K562 (cell line): Measurements from ENCODE around the gene DUS1L. TPM values are rescaled to one million over a fixed set of nuclear protein-coding genes. Genes with fewer than 3 reads are reported as not detected.

Source experiments
- FUS ChIP-seq: fragments of 200-400 bp; formaldehyde crosslinking; optimal IDR thresholded peaks from 2 replicates; pipeline ENCODE3; 2017; ENCODE audit warnings: low read depth, low read length
- JUN ChIP-seq, 2 experiments: sonication (generic) in 1 of 2; formaldehyde crosslinking in 1 of 2; IDR thresholded peaks; 2 replicates each; pipeline versions ENCODE4 v1.6.1 to v1.8.0; 2012 to 2022; ENCODE audit warnings: borderline replicate concordance in 2 of 2, mild to moderate bottlenecking in 2 of 2, improper control_type of control experiment in 1 of 2, low read depth in 1 of 2, low read length in 1 of 2, missing genetic modification reagents in 1 of 2
- PCBP1 ChIP-seq: fragments of 200-400 bp; formaldehyde crosslinking; IDR thresholded peaks from 2 replicates; pipeline ENCODE4 v1.6.1; 2018; ENCODE audit warnings: mild to moderate bottlenecking, low read depth, low read length; ENCODE audit not compliant: poor library complexity, severe bottlenecking
- RBM22 ChIP-seq: fragments of 200-400 bp; formaldehyde crosslinking; IDR thresholded peaks from 2 replicates; pipeline ENCODE4 v1.6.1; 2018; ENCODE audit warnings: low read length, low read depth; ENCODE audit not compliant: poor library complexity, severe bottlenecking
- SIN3B ChIP-seq: fragments of 450-650 bp; IDR thresholded peaks from 2 replicates; pipeline ENCODE4 v1.6.1; 2017; ENCODE audit warnings: low read depth, mild to moderate bottlenecking, moderate library complexity
- TEAD1 ChIP-seq, 2 experiments: fragments of 450-650 bp in 1 of 2; sonication (generic) in 1 of 2; formaldehyde crosslinking; IDR thresholded peaks; 2 replicates each; pipeline versions ENCODE4 v1.4.0 to v1.8.0; 2020 to 2022; ENCODE audit warnings: mild to moderate bottlenecking in 2 of 2, missing genetic modification reagents in 1 of 2
- XRCC3 ChIP-seq: fragments of 450-650 bp; IDR thresholded peaks from 2 replicates; pipeline ENCODE4 v1.6.1; 2017; ENCODE audit warnings: mild to moderate bottlenecking, moderate library complexity
- ZNF436 ChIP-seq: fragments of 250-450, 450-650 bp; sonication (Bioruptor Pico); formaldehyde crosslinking; IDR thresholded peaks from 2 replicates; pipeline ENCODE4 v1.7.0; 2020; ENCODE audit warnings: mild to moderate bottlenecking
- polyA plus RNA-seq, 8 experiments: library from polyadenylated mRNA; depleted of rRNA in 4 of 8; stranded (reverse) in 5 of 8; unstranded in 3 of 8; fragments of >200 nt; fragmentation: Nextera tagmentation in 2 of 8; fragmentation: Illumina TruSeq in 1 of 8; extraction: Ambion mirVana in 2 of 8; extraction: Trizol in 1 of 8; gene quantifications; 2 replicates each; pipeline versions ENCODE4 v1.2.1 to v1.2.3, GENCODE V29; 2011 to 2014; ENCODE audit warnings: inconsistent platforms in 1 of 8, missing spikeins in 1 of 8
- total RNA-seq, 7 experiments: library from RNA; depleted of rRNA in 6 of 7; stranded (reverse); fragments of >200 nt in 6 of 7; fragmentation: Illumina TruSeq in 2 of 7; extraction: Trizol in 2 of 7; gene quantifications; 2 replicates each; pipeline versions ENCODE4 v1.2.1 to v1.2.3, GENCODE V29; 2011 to 2021; ENCODE audit warnings: low replicate concordance in 1 of 7
- TF ChIP-seq, protein P1 (sequence below): fragments of 450-650 bp; IDR thresholded peaks from 2 replicates; pipeline ENCODE4 v1.6.1; 2017; ENCODE audit warnings: antibody characterized with exemption, mild to moderate bottlenecking
- TF ChIP-seq, protein P2 (sequence below): fragments of 250-450 bp; sonication (Bioruptor Pico); IDR thresholded peaks from 2 replicates; pipeline ENCODE4 v1.4.0; 2020; ENCODE audit warnings: mild to moderate bottlenecking, moderate library complexity
- TF ChIP-seq, protein P3 (sequence below): sonication (generic); formaldehyde crosslinking; IDR thresholded peaks from 2 replicates; pipeline ENCODE4 v1.8.0; 2023; ENCODE audit warnings: mild to moderate bottlenecking, missing genetic modification reagents

Gene DUS1L
- total and polyA plus RNA-seq, 9 of the 15 experiments (the other 6 are each of a cell fraction or from before 2014, with no cell fraction given) = 7.8 to 210 (median 83.9) TPM

DNA sequence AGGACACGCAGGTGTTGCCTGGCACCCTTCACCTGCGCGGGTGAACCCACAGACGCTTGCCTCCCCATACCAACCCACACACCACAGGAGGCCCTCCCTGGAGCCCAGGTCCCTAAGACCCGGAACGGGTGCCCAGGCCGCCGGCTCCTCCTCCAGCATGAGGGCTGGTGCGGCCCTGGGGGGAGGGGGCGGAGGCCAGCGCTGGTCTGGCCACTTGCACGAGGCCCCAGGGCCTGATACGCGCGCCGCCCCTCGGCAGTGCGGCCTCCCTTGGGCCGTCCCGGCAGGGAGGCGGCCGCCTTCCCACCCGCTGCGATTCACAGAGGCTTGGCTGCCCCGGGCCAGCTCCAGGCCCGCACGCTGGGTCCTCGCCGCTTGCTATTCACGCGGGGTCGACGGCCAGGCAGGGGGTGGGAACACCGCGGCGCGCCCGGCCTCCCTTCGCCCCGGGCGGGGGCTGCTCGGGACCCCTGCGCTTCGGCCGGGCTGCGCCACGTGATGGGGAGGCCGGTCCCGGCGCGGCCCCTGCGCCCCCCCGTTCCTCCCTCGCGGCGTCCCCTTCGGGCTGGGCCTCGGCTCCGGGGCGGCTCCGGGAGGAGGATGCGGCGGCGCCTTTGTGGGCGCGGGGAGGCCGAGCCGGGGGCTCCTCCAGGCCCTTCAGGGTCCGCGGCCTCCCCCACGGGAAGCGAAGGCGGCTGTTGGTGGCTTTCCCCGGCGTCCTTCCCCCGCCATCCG lies 31.7 kb upstream of the DUS1L start (continued):
- TF ChIP-seq ZNF436 (no peak), FUS (peak; percentile 84), SIN3B (peak; percentile 61), XRCC3 (no peak), PCBP1 (peak; percentile 67), TEAD1 (CRISPR knock-in tag; IDR thresholded peaks at IDR 0.05) (peak in 1 of 2 experiments; percentile 9; a peak in 1 of 4 replicates), RBM22 (peak; percentile 94), JUN (IDR thresholded peaks at IDR 0.05; ENCODE audit: borderline replicate concordance, low read depth, low read length) (no peak), JUN (CRISPR knock-in tag; IDR thresholded peaks at IDR 0.05; ENCODE audit: borderline replicate concordance) (no peak)
- TF ChIP-seq, protein P1, sequence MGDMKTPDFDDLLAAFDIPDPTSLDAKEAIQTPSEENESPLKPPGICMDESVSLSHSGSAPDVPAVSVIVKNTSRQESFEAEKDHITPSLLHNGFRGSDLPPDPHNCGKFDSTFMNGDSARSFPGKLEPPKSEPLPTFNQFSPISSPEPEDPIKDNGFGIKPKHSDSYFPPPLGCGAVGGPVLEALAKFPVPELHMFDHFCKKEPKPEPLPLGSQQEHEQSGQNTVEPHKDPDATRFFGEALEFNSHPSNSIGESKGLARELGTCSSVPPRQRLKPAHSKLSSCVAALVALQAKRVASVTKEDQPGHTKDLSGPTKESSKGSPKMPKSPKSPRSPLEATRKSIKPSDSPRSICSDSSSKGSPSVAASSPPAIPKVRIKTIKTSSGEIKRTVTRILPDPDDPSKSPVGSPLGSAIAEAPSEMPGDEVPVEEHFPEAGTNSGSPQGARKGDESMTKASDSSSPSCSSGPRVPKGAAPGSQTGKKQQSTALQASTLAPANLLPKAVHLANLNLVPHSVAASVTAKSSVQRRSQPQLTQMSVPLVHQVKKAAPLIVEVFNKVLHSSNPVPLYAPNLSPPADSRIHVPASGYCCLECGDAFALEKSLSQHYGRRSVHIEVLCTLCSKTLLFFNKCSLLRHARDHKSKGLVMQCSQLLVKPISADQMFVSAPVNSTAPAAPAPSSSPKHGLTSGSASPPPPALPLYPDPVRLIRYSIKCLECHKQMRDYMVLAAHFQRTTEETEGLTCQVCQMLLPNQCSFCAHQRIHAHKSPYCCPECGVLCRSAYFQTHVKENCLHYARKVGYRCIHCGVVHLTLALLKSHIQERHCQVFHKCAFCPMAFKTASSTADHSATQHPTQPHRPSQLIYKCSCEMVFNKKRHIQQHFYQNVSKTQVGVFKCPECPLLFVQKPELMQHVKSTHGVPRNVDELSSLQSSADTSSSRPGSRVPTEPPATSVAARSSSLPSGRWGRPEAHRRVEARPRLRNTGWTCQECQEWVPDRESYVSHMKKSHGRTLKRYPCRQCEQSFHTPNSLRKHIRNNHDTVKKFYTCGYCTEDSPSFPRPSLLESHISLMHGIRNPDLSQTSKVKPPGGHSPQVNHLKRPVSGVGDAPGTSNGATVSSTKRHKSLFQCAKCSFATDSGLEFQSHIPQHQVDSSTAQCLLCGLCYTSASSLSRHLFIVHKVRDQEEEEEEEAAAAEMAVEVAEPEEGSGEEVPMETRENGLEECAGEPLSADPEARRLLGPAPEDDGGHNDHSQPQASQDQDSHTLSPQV = peak; percentile 42
- TF ChIP-seq, protein P2, sequence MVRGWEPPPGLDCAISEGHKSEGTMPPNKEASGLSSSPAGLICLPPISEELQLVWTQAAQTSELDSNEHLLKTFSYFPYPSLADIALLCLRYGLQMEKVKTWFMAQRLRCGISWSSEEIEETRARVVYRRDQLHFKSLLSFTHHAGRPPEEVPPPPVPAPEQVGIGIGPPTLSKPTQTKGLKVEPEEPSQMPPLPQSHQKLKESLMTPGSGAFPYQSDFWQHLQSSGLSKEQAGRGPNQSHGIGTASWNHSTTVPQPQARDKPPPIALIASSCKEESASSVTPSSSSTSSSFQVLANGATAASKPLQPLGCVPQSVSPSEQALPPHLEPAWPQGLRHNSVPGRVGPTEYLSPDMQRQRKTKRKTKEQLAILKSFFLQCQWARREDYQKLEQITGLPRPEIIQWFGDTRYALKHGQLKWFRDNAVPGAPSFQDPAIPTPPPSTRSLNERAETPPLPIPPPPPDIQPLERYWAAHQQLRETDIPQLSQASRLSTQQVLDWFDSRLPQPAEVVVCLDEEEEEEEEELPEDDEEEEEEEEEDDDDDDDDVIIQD (CRISPR knock-in tag) = no peak
- TF ChIP-seq, protein P3, sequence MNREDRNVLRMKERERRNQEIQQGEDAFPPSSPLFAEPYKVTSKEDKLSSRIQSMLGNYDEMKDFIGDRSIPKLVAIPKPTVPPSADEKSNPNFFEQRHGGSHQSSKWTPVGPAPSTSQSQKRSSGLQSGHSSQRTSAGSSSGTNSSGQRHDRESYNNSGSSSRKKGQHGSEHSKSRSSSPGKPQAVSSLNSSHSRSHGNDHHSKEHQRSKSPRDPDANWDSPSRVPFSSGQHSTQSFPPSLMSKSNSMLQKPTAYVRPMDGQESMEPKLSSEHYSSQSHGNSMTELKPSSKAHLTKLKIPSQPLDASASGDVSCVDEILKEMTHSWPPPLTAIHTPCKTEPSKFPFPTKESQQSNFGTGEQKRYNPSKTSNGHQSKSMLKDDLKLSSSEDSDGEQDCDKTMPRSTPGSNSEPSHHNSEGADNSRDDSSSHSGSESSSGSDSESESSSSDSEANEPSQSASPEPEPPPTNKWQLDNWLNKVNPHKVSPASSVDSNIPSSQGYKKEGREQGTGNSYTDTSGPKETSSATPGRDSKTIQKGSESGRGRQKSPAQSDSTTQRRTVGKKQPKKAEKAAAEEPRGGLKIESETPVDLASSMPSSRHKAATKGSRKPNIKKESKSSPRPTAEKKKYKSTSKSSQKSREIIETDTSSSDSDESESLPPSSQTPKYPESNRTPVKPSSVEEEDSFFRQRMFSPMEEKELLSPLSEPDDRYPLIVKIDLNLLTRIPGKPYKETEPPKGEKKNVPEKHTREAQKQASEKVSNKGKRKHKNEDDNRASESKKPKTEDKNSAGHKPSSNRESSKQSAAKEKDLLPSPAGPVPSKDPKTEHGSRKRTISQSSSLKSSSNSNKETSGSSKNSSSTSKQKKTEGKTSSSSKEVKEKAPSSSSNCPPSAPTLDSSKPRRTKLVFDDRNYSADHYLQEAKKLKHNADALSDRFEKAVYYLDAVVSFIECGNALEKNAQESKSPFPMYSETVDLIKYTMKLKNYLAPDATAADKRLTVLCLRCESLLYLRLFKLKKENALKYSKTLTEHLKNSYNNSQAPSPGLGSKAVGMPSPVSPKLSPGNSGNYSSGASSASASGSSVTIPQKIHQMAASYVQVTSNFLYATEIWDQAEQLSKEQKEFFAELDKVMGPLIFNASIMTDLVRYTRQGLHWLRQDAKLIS (CRISPR knock-in tag) = peak; percentile 64
